GM06990 (cell line): ENCODE results near the gene PLCL1.

Experiments used
- DNase-seq: peaks from one replicate; pipeline ENCODE4 v3.0.0-alpha.2; 2011; ENCODE audit not compliant: insufficient read length; ENCODE audit errors: extremely low read depth
- H3K27me3 ChIP-seq: replicated peaks from 2 replicates; pipeline ENCODE4 v1.6.0; 2011; ENCODE audit warnings: low read length; ENCODE audit not compliant: control insufficient read depth, insufficient read depth
- H3K36me3 ChIP-seq: 2 replicates; pipeline ENCODE4 v1.5.1; 2011; ENCODE audit warnings: low read length; ENCODE audit not compliant: control insufficient read depth, insufficient read depth
- H3K4me3 ChIP-seq: replicated peaks from 2 replicates; pipeline ENCODE4 v1.5.1; 2011; ENCODE audit warnings: low read depth, mild to moderate bottlenecking, control low read depth, low read length
- TF ChIP-seq, protein P1 (sequence below): IDR thresholded peaks from 2 replicates; pipeline ENCODE4 v1.5.1; 2011; ENCODE audit warnings: low read length, control low read depth, mild to moderate bottlenecking, inconsistent platforms; ENCODE audit not compliant: insufficient read depth, poor library complexity, severe bottlenecking

PLCL1 gene

DNA sequence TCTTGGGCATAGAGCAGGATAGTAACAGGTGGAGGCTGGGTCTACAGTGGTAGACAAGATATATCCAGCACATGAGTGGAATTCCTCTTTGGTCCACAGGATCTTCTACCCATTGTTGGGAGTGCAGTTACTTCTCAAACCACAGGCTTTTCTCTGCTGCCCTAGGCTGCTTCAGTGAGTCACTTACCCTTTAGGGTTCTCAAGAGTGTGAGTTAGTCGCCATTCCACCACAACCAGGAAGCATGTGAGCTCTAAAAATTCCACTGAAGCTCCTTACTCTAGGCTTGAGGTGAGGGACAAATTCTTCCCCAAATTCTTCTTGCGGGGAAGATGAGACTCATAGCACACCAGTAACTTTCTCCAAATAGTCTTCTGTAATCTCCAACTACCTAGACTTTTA lies 189.4 kb downstream of the PLCL1 start:
- TF ChIP-seq, protein P1, sequence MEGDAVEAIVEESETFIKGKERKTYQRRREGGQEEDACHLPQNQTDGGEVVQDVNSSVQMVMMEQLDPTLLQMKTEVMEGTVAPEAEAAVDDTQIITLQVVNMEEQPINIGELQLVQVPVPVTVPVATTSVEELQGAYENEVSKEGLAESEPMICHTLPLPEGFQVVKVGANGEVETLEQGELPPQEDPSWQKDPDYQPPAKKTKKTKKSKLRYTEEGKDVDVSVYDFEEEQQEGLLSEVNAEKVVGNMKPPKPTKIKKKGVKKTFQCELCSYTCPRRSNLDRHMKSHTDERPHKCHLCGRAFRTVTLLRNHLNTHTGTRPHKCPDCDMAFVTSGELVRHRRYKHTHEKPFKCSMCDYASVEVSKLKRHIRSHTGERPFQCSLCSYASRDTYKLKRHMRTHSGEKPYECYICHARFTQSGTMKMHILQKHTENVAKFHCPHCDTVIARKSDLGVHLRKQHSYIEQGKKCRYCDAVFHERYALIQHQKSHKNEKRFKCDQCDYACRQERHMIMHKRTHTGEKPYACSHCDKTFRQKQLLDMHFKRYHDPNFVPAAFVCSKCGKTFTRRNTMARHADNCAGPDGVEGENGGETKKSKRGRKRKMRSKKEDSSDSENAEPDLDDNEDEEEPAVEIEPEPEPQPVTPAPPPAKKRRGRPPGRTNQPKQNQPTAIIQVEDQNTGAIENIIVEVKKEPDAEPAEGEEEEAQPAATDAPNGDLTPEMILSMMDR: no peak

DNA sequence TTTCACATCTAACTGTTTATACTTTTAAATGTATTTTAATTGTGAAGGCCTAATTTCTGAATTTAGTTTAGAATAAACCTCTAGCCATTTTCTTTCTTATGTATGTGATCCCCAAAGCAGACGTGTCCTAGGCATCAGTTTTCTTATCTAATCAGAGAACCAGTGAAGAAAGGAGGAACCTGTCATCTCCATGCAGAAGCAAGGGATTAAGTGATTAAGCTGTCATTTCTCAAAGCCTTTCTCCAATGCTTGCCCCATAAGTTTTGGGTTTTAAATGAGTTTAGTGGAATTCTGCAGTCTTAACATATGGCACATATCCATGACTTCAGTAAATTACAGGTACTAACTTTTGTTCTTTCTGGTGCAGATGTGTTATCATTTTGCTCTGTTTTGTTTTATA lies 190.4 kb downstream of the PLCL1 start:
- TF ChIP-seq, protein P1: no peak
- DNase-seq: no peak
- Histone ChIP-seq H3K27me3 (no peaks in the 10 kb centered on the region), H3K36me3 (no peaks in the 10 kb centered on the region), H3K4me3 (no peak overlapping the region)

More for the DNA sequence above, 189.4 kb downstream of the PLCL1 start:
- no peak for DNase-seq
- Histone ChIP-seq H3K27me3 (no peaks in the 10 kb centered on the region), H3K4me3 (no peak overlapping the region), H3K36me3 (no peaks in the 10 kb centered on the region)

DNA sequence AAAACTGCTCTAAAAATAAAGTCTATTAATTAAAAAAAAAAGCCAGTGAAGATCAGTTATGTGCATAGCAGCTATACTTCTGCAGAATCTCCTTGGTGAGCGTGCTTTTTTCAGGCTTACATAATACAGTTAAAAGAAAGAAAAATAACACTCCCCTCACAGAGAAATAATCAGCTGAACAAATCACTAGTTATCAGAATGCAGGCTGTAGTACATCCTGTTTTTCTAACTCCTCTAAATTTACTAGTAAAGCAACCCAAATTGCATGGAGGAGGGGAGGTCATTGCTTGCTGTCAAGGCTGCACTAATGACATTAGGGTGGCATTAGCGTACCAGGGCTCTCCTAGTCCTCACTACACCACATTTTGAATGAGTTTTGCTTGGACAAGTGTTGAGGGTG lies 192.2 kb downstream of the PLCL1 start:
- no peak overlapping the region for H3K4me3 ChIP-seq
- DNase-seq: no peak
- no peaks in the 10 kb centered on the region for H3K36me3 ChIP-seq
- no peaks in the 10 kb centered on the region for H3K27me3 ChIP-seq
- TF ChIP-seq, protein P1: no peak

DNA sequence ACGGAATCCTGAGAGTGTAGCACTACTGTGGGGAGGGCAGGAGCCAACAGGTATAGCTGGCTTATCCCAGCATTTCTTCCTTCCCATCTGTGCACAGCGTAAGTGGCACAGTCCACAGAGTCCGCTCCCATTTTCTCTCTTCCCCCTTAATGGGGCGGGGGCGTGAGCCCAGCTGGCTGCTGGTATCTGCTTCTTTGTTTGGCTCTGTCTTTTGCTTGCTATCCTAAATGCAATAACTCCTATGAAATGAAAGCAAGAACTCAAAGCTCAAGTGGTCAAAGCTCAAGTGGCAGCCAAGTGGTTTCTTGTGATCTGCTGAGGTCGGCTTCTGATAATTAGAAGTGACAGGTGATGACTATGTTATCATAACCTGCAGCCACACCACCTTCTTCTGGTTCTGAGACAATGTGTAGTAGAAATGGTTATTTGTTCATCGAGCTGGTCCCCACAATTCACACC lies 192.7 kb downstream of the PLCL1 start:
- TF ChIP-seq, protein P1: no peak
- Histone ChIP-seq H3K27me3 (no peaks in the 10 kb centered on the region), H3K36me3 (no peaks in the 10 kb centered on the region), H3K4me3 (no peak overlapping the region)
- DNase-seq: no peak

DNA sequence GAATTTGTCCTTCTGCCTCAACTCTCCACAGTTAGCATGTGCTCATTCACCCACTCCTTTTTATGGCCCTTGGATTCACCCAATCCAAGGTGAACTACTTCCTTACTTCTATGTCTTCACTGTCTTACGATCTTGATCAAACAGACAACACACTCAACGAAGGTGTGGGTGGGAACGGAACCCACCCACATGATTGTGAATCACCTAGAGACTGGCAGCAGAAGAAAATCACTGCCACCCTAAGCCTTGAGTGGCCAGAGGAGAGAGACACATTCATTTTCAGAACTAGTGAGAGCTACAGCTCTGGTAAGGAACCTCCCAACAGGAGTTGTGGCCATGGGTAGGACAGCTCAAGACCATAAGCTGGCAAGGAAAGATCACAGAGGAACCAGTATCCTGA lies 194.3 kb downstream of the PLCL1 start:
- no peak for DNase-seq
- Histone ChIP-seq H3K27me3 (no peaks in the 10 kb centered on the region), H3K4me3 (no peak overlapping the region), H3K36me3 (no peaks in the 10 kb centered on the region)
- TF ChIP-seq, protein P1: no peak

DNA sequence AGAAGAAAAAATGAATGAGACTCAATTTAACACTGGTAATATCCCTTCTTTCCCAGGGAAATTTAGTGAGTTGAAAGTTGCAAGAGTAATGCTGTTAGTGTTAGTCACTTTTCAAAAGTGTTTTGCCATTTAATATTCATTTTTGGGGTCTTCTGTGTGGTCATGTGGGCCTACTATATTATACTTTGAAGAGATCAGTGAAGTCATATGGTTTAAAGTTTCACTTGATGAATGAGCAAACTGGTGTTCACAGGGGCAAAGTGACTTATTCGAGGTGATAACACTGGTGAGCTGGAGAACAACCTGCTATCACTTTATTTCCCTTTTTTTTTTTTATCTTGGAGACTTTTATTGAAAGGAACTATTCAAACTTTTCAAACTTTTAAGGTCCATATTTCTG lies 196.0 kb downstream of the PLCL1 start:
- no peaks in the 10 kb centered on the region for H3K27me3 ChIP-seq
- no peaks in the 10 kb centered on the region for H3K36me3 ChIP-seq
- TF ChIP-seq, protein P1: no peak
- DNase-seq: no peak
- H3K4me3 ChIP-seq: no peak overlapping the region
